GM13977 (cell line): Measurements from ENCODE around the gene RASGRP3.

Source experiments
- DNase-seq: peaks from one replicate; pipeline ENCODE4 v3.0.0; 2012; ENCODE audit warnings: low spot score
- in situ Hi-C: fragments of 300-500 bp; cut with MboI; formaldehyde crosslinking; loops from one replicate; pipeline ENCODE4 v1.12.0; 2022; ENCODE audit warnings: low sequenced_read_pairs, low pct_unique_long_range_greater_than_20kb, mixed read lengths, inconsistent platforms; ENCODE audit not compliant: unreplicated experiment
- TF ChIP-seq, protein P1 (sequence below): IDR thresholded peaks from 2 replicates; pipeline ENCODE4 v1.5.1; 2012; ENCODE audit warnings: mild to moderate bottlenecking, control low read depth; ENCODE audit not compliant: insufficient read depth; ENCODE audit errors: extremely low read depth, missing control alignments

The RASGRP3 gene

DNA sequence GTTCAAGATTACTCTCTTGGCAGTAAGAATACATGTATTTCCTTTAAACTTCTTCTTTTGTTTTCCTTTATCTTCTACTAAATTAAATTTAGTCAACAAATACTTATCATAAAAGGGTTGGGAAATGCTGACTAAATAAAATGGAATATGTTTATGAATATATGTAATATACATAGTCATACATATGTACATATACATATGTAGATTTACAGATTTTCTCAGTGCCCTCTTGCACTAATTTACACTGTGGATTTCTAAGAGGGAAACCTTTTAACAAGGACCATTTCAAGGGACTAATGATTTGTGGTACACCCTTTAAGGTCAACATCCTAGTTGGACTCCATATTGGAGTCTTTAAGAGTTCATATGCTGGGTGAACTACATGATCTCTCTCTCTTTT, 85.4 kb downstream of the RASGRP3 start:
- DNase-seq: no peak
- TF ChIP-seq, protein P1, sequence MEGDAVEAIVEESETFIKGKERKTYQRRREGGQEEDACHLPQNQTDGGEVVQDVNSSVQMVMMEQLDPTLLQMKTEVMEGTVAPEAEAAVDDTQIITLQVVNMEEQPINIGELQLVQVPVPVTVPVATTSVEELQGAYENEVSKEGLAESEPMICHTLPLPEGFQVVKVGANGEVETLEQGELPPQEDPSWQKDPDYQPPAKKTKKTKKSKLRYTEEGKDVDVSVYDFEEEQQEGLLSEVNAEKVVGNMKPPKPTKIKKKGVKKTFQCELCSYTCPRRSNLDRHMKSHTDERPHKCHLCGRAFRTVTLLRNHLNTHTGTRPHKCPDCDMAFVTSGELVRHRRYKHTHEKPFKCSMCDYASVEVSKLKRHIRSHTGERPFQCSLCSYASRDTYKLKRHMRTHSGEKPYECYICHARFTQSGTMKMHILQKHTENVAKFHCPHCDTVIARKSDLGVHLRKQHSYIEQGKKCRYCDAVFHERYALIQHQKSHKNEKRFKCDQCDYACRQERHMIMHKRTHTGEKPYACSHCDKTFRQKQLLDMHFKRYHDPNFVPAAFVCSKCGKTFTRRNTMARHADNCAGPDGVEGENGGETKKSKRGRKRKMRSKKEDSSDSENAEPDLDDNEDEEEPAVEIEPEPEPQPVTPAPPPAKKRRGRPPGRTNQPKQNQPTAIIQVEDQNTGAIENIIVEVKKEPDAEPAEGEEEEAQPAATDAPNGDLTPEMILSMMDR: no peak
- in situ Hi-C loops: no loop called here

DNA sequence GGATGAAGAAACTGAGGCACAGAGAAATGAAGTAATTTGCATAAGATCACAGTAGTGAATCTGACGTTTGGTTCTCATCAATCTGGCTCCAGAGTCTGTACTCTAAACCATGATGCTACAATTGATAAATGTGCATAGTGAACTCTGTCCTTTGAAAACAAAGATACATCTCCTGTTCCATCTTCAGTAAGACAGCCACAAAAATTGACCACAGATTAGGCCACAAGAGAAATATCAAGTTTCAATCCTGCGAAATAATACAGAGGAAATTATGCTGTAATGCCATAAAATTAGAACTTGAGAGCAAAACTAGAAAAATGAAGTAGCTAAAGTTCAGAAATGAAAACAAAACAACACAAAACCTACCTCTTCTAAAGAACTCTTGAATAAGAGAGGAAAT, 94.2 kb downstream of the RASGRP3 start:
- in situ Hi-C loops: no loop called here
- no peak for DNase-seq
- TF ChIP-seq, protein P1: no peak

DNA sequence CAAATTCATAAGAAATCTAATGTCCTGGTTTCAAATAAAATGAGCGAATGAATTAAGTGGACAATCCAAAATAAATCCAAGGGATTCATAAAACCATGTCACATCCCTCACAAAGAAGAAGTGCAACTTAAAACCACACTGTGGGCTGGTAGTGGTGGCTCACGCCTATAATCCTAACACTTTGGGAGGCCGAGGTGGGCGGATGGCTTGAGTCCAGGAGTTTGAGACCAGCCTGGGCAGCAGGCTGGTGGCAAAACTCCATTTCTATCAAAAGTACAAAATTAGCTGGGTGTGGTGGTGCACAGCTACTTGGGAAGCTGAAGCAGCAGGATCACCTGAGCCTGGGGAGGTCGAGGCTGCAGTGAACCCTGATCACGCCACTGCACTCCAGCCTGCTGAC, 97.2 kb downstream of the RASGRP3 start:
- in situ Hi-C loops: no loop called here
- TF ChIP-seq, protein P1: no peak
- DNase-seq: no peak

DNA sequence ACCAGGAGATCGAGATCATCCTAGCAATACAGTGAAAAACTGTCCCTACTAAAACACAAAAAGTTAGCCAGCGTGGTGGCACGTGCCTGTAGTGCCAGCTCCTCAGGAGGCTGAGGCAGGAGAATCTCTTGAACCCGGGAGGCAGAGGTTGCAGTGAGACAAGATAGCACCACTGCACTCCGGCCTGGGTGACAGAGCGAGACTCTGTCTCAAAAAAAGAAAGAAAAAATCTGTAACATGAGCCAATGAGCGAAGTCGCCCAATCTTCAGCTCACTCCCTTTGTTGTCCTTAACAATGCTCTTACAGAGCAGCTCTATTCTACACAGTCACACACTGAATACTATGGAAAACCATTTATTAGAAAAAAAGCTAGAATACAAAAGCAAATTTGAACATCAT, 100.6 kb downstream of the RASGRP3 start:
- in situ Hi-C loops: loop anchor here (25.0 kb wide), 1 partner anchor 790 kb away; no protein-coding TSS in a partner anchor
- no peak for DNase-seq
- TF ChIP-seq, protein P1: no peak

DNA sequence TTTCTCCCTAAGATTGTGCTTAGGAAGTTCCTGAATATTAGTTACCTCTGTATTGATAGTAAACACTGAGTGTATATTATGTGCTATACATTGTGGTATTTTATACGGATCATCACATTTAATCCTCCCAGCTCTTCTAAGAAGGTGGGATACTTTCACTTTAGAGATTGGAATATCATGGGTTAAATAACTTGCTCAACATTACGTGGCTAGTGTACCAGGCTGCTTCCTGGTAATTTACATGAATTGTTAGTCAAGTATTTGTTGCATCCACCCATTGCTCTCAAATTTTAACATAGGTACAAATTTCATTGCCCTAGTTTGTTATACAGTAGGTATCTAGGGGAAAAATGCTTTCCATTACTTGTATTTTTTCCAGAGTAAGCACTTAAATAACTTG, 101.2 kb downstream of the RASGRP3 start:
- in situ Hi-C loops: loop anchor here (25.0 kb wide), 1 partner anchor 790 kb away; no protein-coding TSS in a partner anchor
- TF ChIP-seq, protein P1: no peak
- DNase-seq: no peak

DNA sequence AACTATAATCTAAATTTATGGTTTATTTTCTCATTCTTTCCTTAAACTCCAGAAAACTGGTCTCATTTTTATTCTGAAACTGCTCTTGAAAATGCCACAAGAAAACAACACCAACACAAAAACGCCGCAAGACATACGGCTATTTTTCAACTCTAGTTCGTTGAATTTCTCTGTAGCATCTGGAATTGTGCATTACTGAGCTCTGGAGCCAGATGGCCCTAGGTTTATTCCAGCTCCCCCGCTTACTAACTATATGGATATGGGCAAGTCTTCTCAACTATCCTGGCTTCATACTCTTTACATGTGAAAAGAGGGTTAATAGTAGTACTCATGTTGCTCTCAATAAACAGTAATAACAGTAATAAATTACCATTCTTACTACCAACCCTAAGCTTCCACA, 102.8 kb downstream of the RASGRP3 start:
- TF ChIP-seq, protein P1: no peak
- no peak for DNase-seq
- in situ Hi-C loops: loop anchor here (25.0 kb wide), 1 partner anchor 792 kb away; no protein-coding TSS in a partner anchor

DNA sequence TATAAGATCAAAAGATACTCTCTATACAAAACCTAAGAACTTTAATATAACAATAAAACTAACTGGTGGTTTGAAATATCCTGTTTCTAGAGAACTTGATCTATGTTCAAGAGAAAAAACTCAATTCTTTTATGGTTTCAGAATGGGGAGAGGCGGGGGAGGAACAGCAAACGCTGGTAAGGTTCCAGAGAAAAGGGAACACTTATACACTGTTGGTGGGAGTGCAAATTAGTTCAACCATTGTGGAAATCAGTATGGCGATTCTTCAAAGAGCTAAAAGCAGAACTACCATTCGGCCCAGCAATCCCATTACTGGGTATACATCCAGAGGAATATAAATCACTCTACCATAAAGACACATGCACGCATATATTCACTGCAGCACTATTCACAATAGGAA, 105.4 kb downstream of the RASGRP3 start:
- TF ChIP-seq, protein P1: no peak
- no peak for DNase-seq
- in situ Hi-C loops: loop anchor here (25.0 kb wide), 1 partner anchor 795 kb away; no protein-coding TSS in a partner anchor
